ENCODE measurements around the gene ADCY2.

DNA sequence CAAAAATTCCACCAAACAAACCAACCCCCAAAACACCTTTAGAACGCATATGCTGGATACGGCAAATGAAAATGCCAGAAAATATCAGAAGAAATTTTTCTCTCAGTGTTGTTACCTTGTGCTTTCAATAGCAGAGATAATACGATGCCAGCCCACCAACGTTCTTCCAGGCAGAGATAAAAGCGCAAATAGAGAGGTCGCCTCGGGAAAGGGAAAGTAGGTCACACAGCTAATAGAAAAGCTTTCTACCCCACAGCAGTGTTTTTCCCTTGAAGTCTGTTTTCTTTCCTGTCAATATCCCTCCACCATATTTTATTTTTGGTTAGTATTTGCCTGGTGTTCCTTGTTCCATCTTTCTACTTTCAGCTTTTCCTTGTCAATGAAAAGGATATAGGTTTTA is 353.7 kb downstream of the ADCY2 start:
- TF ChIP-seq CTCF (IDR thresholded peaks at IDR 0.05) (no peak), POLR2AphosphoS5 (IDR thresholded peaks at IDR 0.05) (no peak), POLR2A (IDR thresholded peaks at IDR 0.05) (no peak)

Data from prostate gland (tissue), 2 donors.